DMS153 treated with DMSO at 0.1 percent for 48 hours (cell line): Measurements from ENCODE around the gene ENSA.
"Not testable (repeated sequence)": the region's sequence is repeated elsewhere in the genome, so short reads cannot be mapped to it uniquely, and the experiment has no call there.

Source experiments
- DNase-seq: peaks from one replicate; lab custom pipeline; 2025; ENCODE audit not compliant: unreplicated experiment; lab: John Stamatoyannopoulos, UW

Gene ENSA

GRCh38 chr1:150629115-150629928 is at the start of gene ENSA:
Gene ENSA, minus strand, starts transcription at chr1:150629612. Its CDS starts 142 bp downstream, at chr1:150629470.
- peak; percentile 99 for DNase-seq

- DNase-seq = no peak
Observed at GRCh38 chr1:150678988-150679387, 49.6 kb upstream of the ENSA start.

GRCh38 chr1:150674881-150675280 is 45.5 kb upstream of the ENSA start:
- no peak for DNase-seq

GRCh38 chr1:150663321-150663720 is 33.9 kb upstream of the ENSA start:
- DNase-seq = no peak

- DNase-seq = no peak
Observed at GRCh38 chr1:150662811-150663210, 33.4 kb upstream of the ENSA start.

- no peak for DNase-seq
Observed at GRCh38 chr1:150661156-150661555, 31.7 kb upstream of the ENSA start.

- DNase-seq = no peak
Observed at GRCh38 chr1:150660584-150660983, 31.2 kb upstream of the ENSA start.

GRCh38 chr1:150657064-150657463 is 27.7 kb upstream of the ENSA start:
- DNase-seq = not testable (repeated sequence)

- not testable (repeated sequence) for DNase-seq
Observed at GRCh38 chr1:150654635-150655034, 25.2 kb upstream of the ENSA start.

- DNase-seq = no peak
Observed at GRCh38 chr1:150650193-150650592, 20.8 kb upstream of the ENSA start.

GRCh38 chr1:150649441-150650075 is 20.1 kb upstream of the ENSA start:
- DNase-seq = no peak

GRCh38 chr1:150642296-150642695 is 12.9 kb upstream of the ENSA start:
- no peak for DNase-seq

- not testable (repeated sequence) for DNase-seq
Observed at GRCh38 chr1:150641126-150641815, 11.9 kb upstream of the ENSA start.

- not testable (repeated sequence) for DNase-seq
Observed at GRCh38 chr1:150638430-150638829, 9.0 kb upstream of the ENSA start.

GRCh38 chr1:150634839-150635622 is 5.6 kb upstream of the ENSA start:
- not testable (repeated sequence) for DNase-seq

- no peak for DNase-seq
Observed at GRCh38 chr1:150628766-150629114, 672 bp downstream of the ENSA start.

- DNase-seq = no peak
Observed at GRCh38 chr1:150627826-150628410, 1.5 kb downstream of the ENSA start.

GRCh38 chr1:150626150-150626549 is 3.3 kb downstream of the ENSA start:
- no peak for DNase-seq

GRCh38 chr1:150624546-150624945 is 4.9 kb downstream of the ENSA start:
- not testable (repeated sequence) for DNase-seq

GRCh38 chr1:150624134-150624533 is 5.3 kb downstream of the ENSA start:
- not testable (repeated sequence) for DNase-seq
